Uterus (tissue), 4 donors: ENCODE measurements around the gene TBC1D1. TPM values are rescaled to one million over a fixed set of nuclear protein-coding genes. Genes with fewer than 3 reads are reported as not detected.
"Not testable (repeated sequence)": the region's sequence is repeated elsewhere in the genome, so short reads cannot be mapped to it uniquely, and the experiment has no call there.

Experiments used
- DNase-seq, 2 donors: peaks; one replicate each; pipeline ENCODE4 v3.0.0-alpha.2; 2019 to 2020
- H3K27ac ChIP-seq, 2 donors: fragments of 200-600 bp; sonication (generic); 1 replicate in 1 of 2; 2 replicates in 1 of 2; pipeline ENCODE4 v1.5.1; 2016 to 2018
- H3K27me3 ChIP-seq, 2 donors: fragments of 200-600 bp; sonication (generic); one replicate each; pipeline ENCODE4 v1.5.1; 2018 to 2019; ENCODE audit warnings: control low read depth in 1 of 2
- H3K36me3 ChIP-seq, 2 donors: fragments of 200-600 bp; sonication (generic); one replicate each; pipeline ENCODE4 v1.5.1; 2019; ENCODE audit warnings: control low read depth in 1 of 2
- H3K4me1 ChIP-seq, 2 donors: fragments of 200-600 bp; sonication (generic); one replicate each; pipeline ENCODE4 v1.5.1; 2018 to 2019; ENCODE audit warnings: control low read depth in 1 of 2
- H3K4me3 ChIP-seq, 2 donors: fragments of 200-600 bp; sonication (generic); 1 replicate in 1 of 2; 2 replicates in 1 of 2; pipeline ENCODE4 v1.5.1; 2018 to 2019; ENCODE audit warnings: mild to moderate bottlenecking in 1 of 2
- H3K9me3 ChIP-seq, 2 donors: fragments of 200-600 bp; sonication (generic); one replicate each; pipeline ENCODE4 v1.5.1; 2019; ENCODE audit warnings: control low read depth in 1 of 2
- CTCF ChIP-seq, 4 experiments: fragments of 200-600 bp in 2 of 4; fragments of 450-650 bp in 2 of 4; sonication (generic) in 2 of 4; IDR thresholded peaks; one replicate each; pipeline ENCODE4 v1.5.1; 2016 to 2019; ENCODE audit warnings: antibody characterized with exemption in 4 of 4, mild to moderate bottlenecking in 2 of 4, moderate library complexity in 1 of 4
- POLR2A ChIP-seq, 2 donors: fragments of 450-650 bp; IDR thresholded peaks; one replicate each; pipeline ENCODE4 v1.6.1; 2016; ENCODE audit warnings: antibody characterized with exemption in 2 of 2, mild to moderate bottlenecking in 1 of 2, moderate library complexity in 1 of 2
- intact Hi-C: fragments of 100-400 bp; cut with DNase I; formaldehyde crosslinking; loops from one replicate; pipeline ENCODE4 v1.15.1; 2023; ENCODE audit warnings: low total_unique reads
- total RNA-seq, 4 donors: library from RNA; depleted of rRNA in 3 of 4; stranded (reverse); fragments of >200 nt in 3 of 4; gene quantifications; one replicate each; pipeline versions ENCODE4 v1.1.0 to v1.2.4, GENCODE V29; 2014 to 2023
- donor health status: DM: yes; HTN: yes; CAD: no.

TBC1D1 gene
- total RNA-seq, 4 donors from 2014 or later = 172 to 402 (median 236) TPM

GRCh38 chr4:37973441-37973840 lies 82.6 kb downstream of the TBC1D1 start:
- Histone ChIP-seq H3K27ac (peak overlapping the region; percentile 50 to 71), H3K27me3 (no peaks in the 10 kb centered on the region), H3K36me3 (no peaks in the 10 kb centered on the region), H3K4me3 (no peak overlapping the region), H3K9me3 (no peaks in the 10 kb centered on the region), H3K4me1 (no peaks in the 10 kb centered on the region)
- intact Hi-C loops = loop anchor here (10.0 kb wide), 2 partner anchors 61 to 79 kb away; partner anchors contain the start of gene TBC1D1
- TF ChIP-seq POLR2A (IDR thresholded peaks at IDR 0.05) = no peak
- TF ChIP-seq CTCF (IDR thresholded peaks at IDR 0.05) = no peak
- no peak for DNase-seq

- not testable (repeated sequence) for H3K4me1 ChIP-seq, H3K9me3 ChIP-seq, H3K27me3 ChIP-seq, H3K4me3 ChIP-seq, H3K36me3 ChIP-seq, DNase-seq
- intact Hi-C loops = loop anchor here (10.0 kb wide), 2 partner anchors 59 to 81 kb away; partner anchors contain the start of gene TBC1D1
- peak overlapping the region in 1 of 2 donors; percentile 34 for H3K27ac ChIP-seq
Observed at GRCh38 chr4:37975321-37975822, 84.5 kb downstream of the TBC1D1 start.

GRCh38 chr4:37976507-37976906 lies 85.6 kb downstream of the TBC1D1 start:
- DNase-seq = no peak
- no peaks in the 10 kb centered on the region for H3K27me3 ChIP-seq
- no peaks in the 10 kb centered on the region for H3K9me3 ChIP-seq
- H3K36me3 ChIP-seq = no peaks in the 10 kb centered on the region
- intact Hi-C loops = loop anchor here (10.0 kb wide), 2 partner anchors 58 to 82 kb away; partner anchors contain the start of gene TBC1D1
- H3K4me1 ChIP-seq = no peaks in the 10 kb centered on the region
- TF ChIP-seq POLR2A (IDR thresholded peaks at IDR 0.05) = no peak
- no peak for TF ChIP-seq CTCF (IDR thresholded peaks at IDR 0.05)
- H3K4me3 ChIP-seq = peak overlapping the region; percentile 39 to 73
- peak overlapping the region; percentile 95 to 99 for H3K27ac ChIP-seq

GRCh38 chr4:37976991-37977470 lies 86.1 kb downstream of the TBC1D1 start:
- TF ChIP-seq POLR2A (IDR thresholded peaks at IDR 0.05) (no peak), CTCF (IDR thresholded peaks at IDR 0.05) (peak in 3 of 4 experiments; percentile 15 to 37 (median 24))
- intact Hi-C loops = loop anchor here (10.0 kb wide), 2 partner anchors 58 to 82 kb away; partner anchors contain the start of gene TBC1D1
- DNase-seq = peak; percentile 83 to 84
- no peaks in the 10 kb centered on the region for H3K27me3 ChIP-seq
- H3K4me1 ChIP-seq = no peaks in the 10 kb centered on the region
- peak overlapping the region; percentile 95 to 99 for H3K27ac ChIP-seq
- no peaks in the 10 kb centered on the region for H3K36me3 ChIP-seq
- H3K4me3 ChIP-seq = peak overlapping the region; percentile 39 to 73
- no peaks in the 10 kb centered on the region for H3K9me3 ChIP-seq

- H3K9me3 ChIP-seq = no peaks in the 10 kb centered on the region
- H3K4me3 ChIP-seq = peak overlapping the region; percentile 39 to 73
- peak; percentile 2 to 39 for TF ChIP-seq POLR2A (IDR thresholded peaks at IDR 0.05)
- peak; percentile 70 to 85 (median 74) for TF ChIP-seq CTCF (IDR thresholded peaks at IDR 0.05)
- no peaks in the 10 kb centered on the region for H3K36me3 ChIP-seq
- H3K27ac ChIP-seq = peak overlapping the region; percentile 95 to 99
- intact Hi-C loops = loop anchor here (10.0 kb wide), 2 partner anchors 57 to 83 kb away; partner anchors contain the start of gene TBC1D1
- no peaks in the 10 kb centered on the region for H3K4me1 ChIP-seq
- H3K27me3 ChIP-seq = no peaks in the 10 kb centered on the region
- DNase-seq = peak; percentile 75 to 78
Observed at GRCh38 chr4:37977471-37978247, 86.8 kb downstream of the TBC1D1 start.
